Stimulated activated CD8-positive, alpha-beta memory T cell treated with anti-CD3 and anti-CD28 coated beads, Interleukin-2, amount 100 ng/mL, for 48 hours (primary cell): ENCODE measurements around the gene SLC1A3.
"Not testable (repeated sequence)": the region's sequence is repeated elsewhere in the genome, so short reads cannot be mapped to it uniquely, and the experiment has no call there.

Experiments used
- DNase-seq, 2 donors: peaks; one replicate each; pipeline ENCODE4 v3.0.0-alpha.2; 2020; ENCODE audit warnings: low read depth in 2 of 2

Gene SLC1A3

GRCh38 chr5:36630201-36631145 is 24.1 kb downstream of the SLC1A3 start:
- DNase-seq, result no peak

GRCh38 chr5:36631154-36631553 is 24.7 kb downstream of the SLC1A3 start:
- no peak for DNase-seq

- no peak for DNase-seq
Observed at GRCh38 chr5:36631620-36632362, 25.4 kb downstream of the SLC1A3 start.

- DNase-seq, result no peak
Observed at GRCh38 chr5:36632363-36632664, 25.9 kb downstream of the SLC1A3 start.

- DNase-seq, result no peak
Observed at GRCh38 chr5:36635721-36636390, 29.4 kb downstream of the SLC1A3 start.

GRCh38 chr5:36637101-36637500 is 30.7 kb downstream of the SLC1A3 start:
- no peak for DNase-seq

GRCh38 chr5:36637516-36637915 is 31.1 kb downstream of the SLC1A3 start:
- DNase-seq, result no peak

- no peak for DNase-seq
Observed at GRCh38 chr5:36638056-36638455, 31.6 kb downstream of the SLC1A3 start.

GRCh38 chr5:36640949-36641348 is 34.5 kb downstream of the SLC1A3 start:
- DNase-seq, result no peak

GRCh38 chr5:36641431-36641830 is 35.0 kb downstream of the SLC1A3 start:
- no peak for DNase-seq

GRCh38 chr5:36642089-36642488 is 35.7 kb downstream of the SLC1A3 start:
- no peak for DNase-seq

- no peak for DNase-seq
Observed at GRCh38 chr5:36643162-36643561, 36.8 kb downstream of the SLC1A3 start.

GRCh38 chr5:36643841-36644240 is 37.4 kb downstream of the SLC1A3 start:
- DNase-seq, result not testable (repeated sequence)

GRCh38 chr5:36644727-36645126 is 38.3 kb downstream of the SLC1A3 start:
- no peak for DNase-seq

GRCh38 chr5:36646100-36646499 is 39.7 kb downstream of the SLC1A3 start:
- DNase-seq, result no peak

- no peak for DNase-seq
Observed at GRCh38 chr5:36646507-36647023, 40.2 kb downstream of the SLC1A3 start.

- no peak for DNase-seq
Observed at GRCh38 chr5:36647046-36647445, 40.6 kb downstream of the SLC1A3 start.

- no peak for DNase-seq
Observed at GRCh38 chr5:36648426-36648825, 42.0 kb downstream of the SLC1A3 start.

- DNase-seq, result no peak
Observed at GRCh38 chr5:36651761-36652685, 45.6 kb downstream of the SLC1A3 start.

GRCh38 chr5:36653044-36653705 is 46.8 kb downstream of the SLC1A3 start:
- DNase-seq, result no peak

- no peak for DNase-seq
Observed at GRCh38 chr5:36654564-36654963, 48.2 kb downstream of the SLC1A3 start.
